ENCODE data around the gene RMND5B.

RMND5B gene

DNA sequence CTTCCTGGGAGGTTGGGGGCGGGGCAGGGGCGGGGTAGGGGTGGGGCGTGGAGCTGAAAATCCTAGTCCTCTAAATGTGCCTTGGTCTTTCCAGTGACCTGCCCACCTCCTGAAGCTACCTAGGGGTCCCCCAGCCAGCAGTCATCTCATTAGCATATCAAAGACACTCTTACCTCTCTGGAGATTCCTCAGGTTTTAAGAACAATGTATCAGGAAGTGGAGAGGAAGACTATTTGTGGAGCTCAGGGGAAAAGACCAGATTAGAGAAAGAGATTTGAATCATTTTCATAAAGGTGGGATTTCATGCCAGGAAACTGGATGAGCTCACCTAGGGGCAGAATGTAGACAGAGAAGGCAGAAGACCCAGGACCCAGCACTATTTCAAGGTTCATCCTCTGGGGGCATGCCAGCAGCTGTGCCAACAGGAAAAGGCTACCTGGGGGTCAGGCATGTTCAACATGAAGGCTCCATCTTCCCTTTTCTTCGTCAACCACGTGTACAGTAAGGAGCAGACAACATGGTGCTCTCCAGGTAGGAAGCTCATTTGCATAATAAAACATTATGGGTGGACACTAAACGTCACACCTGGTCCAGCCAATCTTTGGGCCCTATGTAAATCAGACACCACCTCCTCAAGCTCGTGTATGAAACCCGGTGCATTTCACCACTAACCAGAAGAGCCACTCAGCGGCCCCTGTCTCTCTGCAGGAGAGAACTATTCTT is 49.5 kb downstream of the RMND5B start:
- no peak for DNase-seq (ENCODE audit: low read depth, low spot score)
- no peak overlapping the region for H3K4me3 ChIP-seq (ENCODE audit: low read depth, low read length)
- TF ChIP-seq, protein P1, sequence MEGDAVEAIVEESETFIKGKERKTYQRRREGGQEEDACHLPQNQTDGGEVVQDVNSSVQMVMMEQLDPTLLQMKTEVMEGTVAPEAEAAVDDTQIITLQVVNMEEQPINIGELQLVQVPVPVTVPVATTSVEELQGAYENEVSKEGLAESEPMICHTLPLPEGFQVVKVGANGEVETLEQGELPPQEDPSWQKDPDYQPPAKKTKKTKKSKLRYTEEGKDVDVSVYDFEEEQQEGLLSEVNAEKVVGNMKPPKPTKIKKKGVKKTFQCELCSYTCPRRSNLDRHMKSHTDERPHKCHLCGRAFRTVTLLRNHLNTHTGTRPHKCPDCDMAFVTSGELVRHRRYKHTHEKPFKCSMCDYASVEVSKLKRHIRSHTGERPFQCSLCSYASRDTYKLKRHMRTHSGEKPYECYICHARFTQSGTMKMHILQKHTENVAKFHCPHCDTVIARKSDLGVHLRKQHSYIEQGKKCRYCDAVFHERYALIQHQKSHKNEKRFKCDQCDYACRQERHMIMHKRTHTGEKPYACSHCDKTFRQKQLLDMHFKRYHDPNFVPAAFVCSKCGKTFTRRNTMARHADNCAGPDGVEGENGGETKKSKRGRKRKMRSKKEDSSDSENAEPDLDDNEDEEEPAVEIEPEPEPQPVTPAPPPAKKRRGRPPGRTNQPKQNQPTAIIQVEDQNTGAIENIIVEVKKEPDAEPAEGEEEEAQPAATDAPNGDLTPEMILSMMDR (IDR thresholded peaks at IDR 0.05; ENCODE audit: low read depth, low read length): no peak
- in situ Hi-C loops (cut with HindIII; ENCODE audit: low sequenced_read_pairs): no loop called here

DNA sequence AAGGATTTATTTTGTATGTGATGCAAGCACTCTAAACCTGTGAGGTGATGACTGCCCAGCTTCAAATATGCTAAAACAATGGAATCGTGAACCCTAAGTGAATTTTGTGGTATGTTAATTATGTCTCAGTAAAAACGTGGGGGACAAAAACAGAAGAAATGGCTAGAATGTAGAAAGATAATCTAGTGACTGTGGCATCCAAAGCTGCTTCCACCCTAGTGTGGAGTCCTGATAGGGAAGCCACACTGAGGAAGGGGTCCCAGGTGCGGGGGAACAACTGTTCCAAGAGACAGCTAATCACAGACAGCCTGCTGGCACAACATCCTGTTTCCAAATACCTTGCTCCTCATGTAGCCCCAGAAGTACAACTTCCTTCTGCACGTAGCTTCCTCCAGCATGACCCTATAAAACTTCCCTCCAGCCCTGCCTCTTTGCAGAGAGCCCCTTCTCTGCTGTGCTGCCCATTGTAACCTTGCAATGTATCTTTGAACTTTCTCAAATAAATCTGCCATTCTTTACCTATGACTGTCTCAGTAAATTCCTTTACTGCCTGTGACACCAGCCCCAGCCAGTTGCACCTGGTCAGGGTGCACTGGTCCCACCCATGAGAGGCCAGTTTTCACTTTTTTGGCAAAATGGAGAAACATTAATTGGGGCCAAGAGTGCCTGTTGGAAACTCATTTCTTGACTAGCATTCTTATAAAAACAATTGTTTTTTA is 51.5 kb downstream of the RMND5B start:
- in situ Hi-C loops (cut with HindIII; ENCODE audit: low sequenced_read_pairs): no loop called here
- DNase-seq (ENCODE audit: low read depth, low spot score): no peak
- TF ChIP-seq, protein P1 (IDR thresholded peaks at IDR 0.05; ENCODE audit: low read depth, low read length): no peak
- H3K4me3 ChIP-seq (ENCODE audit: low read depth, low read length): no peak overlapping the region

DNA sequence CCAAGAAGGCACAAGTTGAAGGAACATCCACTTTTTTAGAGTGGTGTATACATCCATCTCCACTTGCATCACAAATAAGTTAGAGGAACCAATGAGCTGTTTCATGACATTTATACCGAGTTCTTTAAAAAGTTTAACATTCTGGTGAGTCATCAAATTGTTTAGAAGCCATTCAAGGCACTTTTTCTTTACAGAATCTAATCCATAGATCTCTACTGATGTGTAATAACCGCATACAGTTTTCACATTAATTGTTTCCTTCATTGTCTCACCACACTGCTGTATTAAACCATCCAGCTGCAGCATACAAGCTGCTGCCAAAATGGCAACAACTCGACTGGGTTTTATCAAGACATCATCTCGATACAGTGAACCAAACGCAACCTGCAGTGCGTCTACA is 55.6 kb downstream of the RMND5B start:
- TF ChIP-seq, protein P1 (IDR thresholded peaks at IDR 0.05; ENCODE audit: low read depth, low read length): no peak
- no peak for DNase-seq (ENCODE audit: low read depth, low spot score)
- in situ Hi-C loops (cut with HindIII; ENCODE audit: low sequenced_read_pairs): no loop called here
- no peak overlapping the region for H3K4me3 ChIP-seq (ENCODE audit: low read depth, low read length)

DNA sequence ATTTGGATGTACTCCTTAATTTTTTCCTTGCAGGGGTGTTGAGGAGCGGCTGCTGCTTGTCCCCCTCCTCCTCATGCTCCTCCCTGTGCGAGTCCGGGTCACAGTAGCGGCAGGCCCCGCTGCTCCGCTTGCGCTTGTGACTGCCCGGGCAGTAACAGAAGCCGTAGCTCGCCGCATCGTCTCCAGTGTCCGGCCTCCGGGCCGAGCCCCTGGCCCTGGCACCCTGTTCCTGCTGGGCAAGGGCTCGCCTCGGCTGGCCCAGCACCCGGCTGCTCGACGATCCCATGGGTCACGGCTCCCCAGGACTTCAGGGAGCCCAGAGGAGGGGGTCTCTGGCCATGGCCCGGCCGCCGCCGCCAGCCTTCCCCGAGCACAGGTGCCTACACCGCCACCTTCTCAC is 56.2 kb downstream of the RMND5B start, which contains the start of gene GMCL2:
Gene GMCL2, minus strand, starts transcription at position 358 of the 400 bp plus-strand sequence. Its CDS starts 72 bp downstream, at position 286.
- TF ChIP-seq, protein P1 (IDR thresholded peaks at IDR 0.05; ENCODE audit: low read depth, low read length): no peak
- in situ Hi-C loops (cut with HindIII; ENCODE audit: low sequenced_read_pairs): no loop called here
- DNase-seq (ENCODE audit: low read depth, low spot score): no peak
- no peak within 1 kb of the TSS for H3K4me3 ChIP-seq (ENCODE audit: low read depth, low read length)

DNA sequence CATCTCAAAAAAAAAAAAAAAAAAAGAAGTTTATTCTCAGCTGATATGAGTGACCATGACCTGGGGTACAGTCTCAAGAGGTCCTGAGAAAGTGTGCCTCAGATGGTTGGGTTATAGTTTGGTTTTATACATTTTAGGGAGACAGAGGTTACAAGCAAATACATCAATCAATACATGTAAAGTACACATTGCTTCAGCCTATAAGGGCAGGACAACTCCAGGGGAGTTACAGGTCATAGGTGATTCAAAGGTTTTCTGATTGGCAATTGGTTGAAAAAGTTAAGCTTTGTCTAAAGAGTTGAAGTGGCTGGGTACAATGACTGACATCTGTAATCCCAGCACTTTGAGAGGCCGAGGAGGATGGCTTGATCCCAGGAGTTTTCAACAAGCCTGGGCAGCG is 58.6 kb downstream of the RMND5B start:
- H3K4me3 ChIP-seq (ENCODE audit: low read depth, low read length): no peak overlapping the region
- in situ Hi-C loops (cut with HindIII; ENCODE audit: low sequenced_read_pairs): no loop called here
- TF ChIP-seq, protein P1 (IDR thresholded peaks at IDR 0.05; ENCODE audit: low read depth, low read length): no peak
- no peak for DNase-seq (ENCODE audit: low read depth, low spot score)

DNA sequence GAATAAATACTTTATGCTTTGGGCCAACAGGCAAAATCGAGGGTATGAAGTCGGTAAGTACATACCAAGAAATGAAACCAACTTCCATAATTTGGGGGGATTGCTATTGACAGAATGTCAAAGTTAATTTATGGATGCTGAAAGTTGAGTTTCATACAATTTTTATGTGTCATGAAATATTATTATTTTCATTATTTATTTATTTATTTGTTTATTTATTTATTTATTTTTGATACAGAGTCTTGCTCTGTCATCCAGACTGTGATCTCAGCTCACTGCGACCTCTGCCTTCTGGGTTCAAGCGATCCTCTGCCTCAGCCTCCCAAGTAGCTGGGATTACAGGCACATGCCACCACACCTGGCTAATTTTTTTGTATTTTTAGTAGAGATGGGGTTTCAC is 60.8 kb downstream of the RMND5B start:
- in situ Hi-C loops (cut with HindIII; ENCODE audit: low sequenced_read_pairs): no loop called here
- H3K4me3 ChIP-seq (ENCODE audit: low read depth, low read length): no peak overlapping the region
- TF ChIP-seq, protein P1 (IDR thresholded peaks at IDR 0.05; ENCODE audit: low read depth, low read length): no peak
- DNase-seq (ENCODE audit: low read depth, low spot score): no peak

Data from astrocyte of the spinal cord (primary cell).